Brain microvascular endothelial cell (primary cell): ENCODE data around the gene ROCK2.

ENCODE experiments used
- DNase-seq: peaks from one replicate; pipeline ENCODE4 v3.0.0-alpha.2; 2020
- H3K27ac ChIP-seq: fragments of 250-450 bp; sonication (Bioruptor Pico); 2 replicates; pipeline ENCODE4 v1.5.1; 2020; ENCODE audit warnings: mild to moderate bottlenecking, moderate library complexity
- H3K27me3 ChIP-seq: fragments of 250-450 bp; sonication (Bioruptor Pico); replicated peaks from 2 replicates; pipeline ENCODE4 v1.5.1; 2020; ENCODE audit warnings: mild to moderate bottlenecking
- H3K36me3 ChIP-seq: fragments of 250-450 bp; sonication (Bioruptor Pico); replicated peaks from 2 replicates; pipeline ENCODE4 v1.5.1; 2020; ENCODE audit warnings: mild to moderate bottlenecking
- H3K4me3 ChIP-seq: 2 replicates; pipeline ENCODE4 v1.5.1; 2011; ENCODE audit warnings: low read depth, mild to moderate bottlenecking, control low read depth, low read length, moderate library complexity
- in situ Hi-C: cut with HindIII; loops from 2 replicates; pipeline ENCODE4 v1.10.0; 2017; ENCODE audit warnings: low sequenced_read_pairs, low pct_ligation_motif_present
- TF ChIP-seq, protein P1 (sequence below): IDR thresholded peaks from 2 replicates; pipeline ENCODE4 v1.5.1; 2011; ENCODE audit warnings: low read depth, mild to moderate bottlenecking, moderate library complexity, low read length, control low read depth, inconsistent platforms; ENCODE audit errors: missing control alignments

ROCK2 gene

GRCh38 chr2:11371092-11371937, 26.9 kb upstream of the ROCK2 start:
- TF ChIP-seq, protein P1, sequence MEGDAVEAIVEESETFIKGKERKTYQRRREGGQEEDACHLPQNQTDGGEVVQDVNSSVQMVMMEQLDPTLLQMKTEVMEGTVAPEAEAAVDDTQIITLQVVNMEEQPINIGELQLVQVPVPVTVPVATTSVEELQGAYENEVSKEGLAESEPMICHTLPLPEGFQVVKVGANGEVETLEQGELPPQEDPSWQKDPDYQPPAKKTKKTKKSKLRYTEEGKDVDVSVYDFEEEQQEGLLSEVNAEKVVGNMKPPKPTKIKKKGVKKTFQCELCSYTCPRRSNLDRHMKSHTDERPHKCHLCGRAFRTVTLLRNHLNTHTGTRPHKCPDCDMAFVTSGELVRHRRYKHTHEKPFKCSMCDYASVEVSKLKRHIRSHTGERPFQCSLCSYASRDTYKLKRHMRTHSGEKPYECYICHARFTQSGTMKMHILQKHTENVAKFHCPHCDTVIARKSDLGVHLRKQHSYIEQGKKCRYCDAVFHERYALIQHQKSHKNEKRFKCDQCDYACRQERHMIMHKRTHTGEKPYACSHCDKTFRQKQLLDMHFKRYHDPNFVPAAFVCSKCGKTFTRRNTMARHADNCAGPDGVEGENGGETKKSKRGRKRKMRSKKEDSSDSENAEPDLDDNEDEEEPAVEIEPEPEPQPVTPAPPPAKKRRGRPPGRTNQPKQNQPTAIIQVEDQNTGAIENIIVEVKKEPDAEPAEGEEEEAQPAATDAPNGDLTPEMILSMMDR, result no peak
- H3K27ac ChIP-seq, result no peak overlapping the region
- in situ Hi-C loops, result no loop called here
- H3K36me3 ChIP-seq, result no peaks in the 10 kb centered on the region
- no peak for DNase-seq
- no peak overlapping the region for H3K4me3 ChIP-seq
- H3K27me3 ChIP-seq, result no peaks in the 10 kb centered on the region

DNA sequence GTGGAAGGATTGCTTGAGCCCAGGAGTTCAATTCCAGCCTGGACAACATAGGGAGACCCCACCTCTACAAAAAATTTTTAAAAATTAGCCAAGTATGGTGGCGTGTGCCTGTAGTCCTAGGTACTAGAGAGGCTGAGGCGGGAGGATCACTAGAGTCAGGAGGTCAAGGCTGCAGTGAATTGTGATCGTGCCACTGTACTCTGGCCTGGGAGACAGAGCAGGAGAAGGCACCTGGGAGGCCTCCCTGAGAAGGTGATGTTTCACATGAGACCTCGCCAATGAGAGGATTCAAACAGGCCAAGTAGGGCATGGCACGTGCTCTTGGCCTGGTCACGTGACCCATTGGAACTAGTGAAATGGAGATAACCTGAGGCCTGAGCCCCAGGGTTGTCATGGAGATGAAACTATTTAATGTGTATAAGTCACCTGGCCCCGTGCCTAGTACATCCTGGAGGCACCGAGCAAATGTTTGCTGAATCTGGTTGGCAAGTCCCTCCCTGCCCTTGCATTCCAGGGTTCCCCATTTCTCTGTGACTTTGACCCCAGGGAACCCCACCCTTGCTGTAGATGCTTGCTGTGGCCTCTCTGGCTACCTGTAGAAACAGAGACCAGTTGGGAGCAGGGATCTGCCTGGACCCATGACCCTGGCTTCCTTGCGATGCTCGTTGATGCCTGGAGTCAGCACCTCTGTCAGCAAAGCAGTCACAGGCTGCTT, 26.1 kb upstream of the ROCK2 start:
- no peaks in the 10 kb centered on the region for H3K36me3 ChIP-seq
- no peak for DNase-seq
- H3K27ac ChIP-seq, result no peak overlapping the region
- in situ Hi-C loops, result no loop called here
- TF ChIP-seq, protein P1, result no peak
- no peak overlapping the region for H3K4me3 ChIP-seq
- no peaks in the 10 kb centered on the region for H3K27me3 ChIP-seq

DNA sequence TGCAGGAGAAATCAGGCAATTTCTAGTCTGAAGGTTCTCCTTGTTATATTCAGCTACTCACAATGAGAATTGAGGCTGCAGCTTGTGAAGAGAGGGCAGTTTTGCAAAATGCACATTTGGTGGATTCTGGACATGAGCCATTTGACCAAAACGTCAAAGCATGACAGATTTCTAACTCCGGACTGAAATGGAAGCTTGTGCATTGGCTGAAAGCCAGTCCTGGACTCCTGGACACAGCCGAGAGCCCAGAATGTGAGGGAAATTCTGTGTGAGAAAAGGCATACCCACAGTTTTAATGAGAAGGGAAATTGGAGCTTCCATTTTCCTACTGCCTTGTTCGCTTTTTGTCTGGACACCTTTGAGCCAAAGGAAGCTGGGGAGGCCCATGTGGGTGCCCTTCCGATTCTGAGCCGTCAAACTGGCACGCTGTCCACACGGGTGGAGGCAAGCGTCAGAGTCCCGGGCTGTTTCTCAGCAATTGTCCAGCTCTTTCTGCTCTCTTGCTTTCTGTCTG, 23.7 kb upstream of the ROCK2 start:
- no peak for DNase-seq
- Histone ChIP-seq H3K4me3 (no peak overlapping the region), H3K27ac (no peak overlapping the region), H3K36me3 (no peaks in the 10 kb centered on the region), H3K27me3 (no peaks in the 10 kb centered on the region)
- in situ Hi-C loops, result no loop called here
- TF ChIP-seq, protein P1, result no peak

DNA sequence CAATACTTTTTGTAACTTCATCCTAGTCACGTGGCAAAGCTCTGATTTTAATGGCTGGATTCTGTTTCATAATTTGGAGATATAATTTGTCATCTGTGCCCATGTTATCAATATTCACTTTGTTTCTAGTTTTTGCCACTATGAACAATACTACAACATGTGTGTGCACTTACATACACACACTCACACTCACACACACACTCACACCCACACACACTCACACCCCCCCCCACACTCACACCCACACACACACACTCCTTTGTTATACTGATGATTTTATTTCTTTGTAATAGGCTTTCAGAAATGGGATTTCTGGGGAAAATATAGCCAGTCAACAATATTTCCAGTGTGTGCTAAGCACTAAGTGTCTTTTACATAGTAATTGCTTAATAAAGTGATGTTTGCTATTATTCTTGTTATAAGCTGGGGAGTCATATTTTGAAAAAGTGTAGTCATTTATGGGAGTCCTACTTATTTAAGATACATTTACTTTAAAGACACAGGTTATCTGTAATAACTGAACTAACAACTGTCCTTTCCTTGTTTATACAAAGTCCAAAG, 22.8 kb upstream of the ROCK2 start:
- Histone ChIP-seq H3K27ac (no peak overlapping the region), H3K36me3 (no peaks in the 10 kb centered on the region), H3K27me3 (no peaks in the 10 kb centered on the region), H3K4me3 (no peak overlapping the region)
- no peak for DNase-seq
- TF ChIP-seq, protein P1, result no peak
- in situ Hi-C loops, result no loop called here

DNA sequence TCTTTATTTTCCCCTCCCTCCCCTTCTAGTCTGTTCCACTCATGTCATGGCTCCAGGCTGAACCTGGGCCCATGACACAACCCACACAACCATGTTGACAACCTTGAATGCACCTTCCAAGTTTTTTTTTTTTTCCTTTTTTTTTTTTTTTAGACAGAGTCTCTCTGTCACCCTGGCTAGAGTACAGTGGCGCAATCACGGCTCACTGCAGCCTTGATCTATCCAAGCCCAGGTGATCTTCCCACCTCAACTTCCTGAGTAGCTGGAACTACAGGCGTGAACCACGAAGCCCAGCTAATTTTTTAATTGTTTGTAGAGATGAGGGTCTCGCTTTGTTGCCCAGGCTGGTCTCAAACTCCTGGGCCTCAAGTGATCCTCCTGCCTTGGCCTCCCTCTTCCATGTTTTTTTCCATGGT, 21.9 kb upstream of the ROCK2 start:
- TF ChIP-seq, protein P1, result no peak
- in situ Hi-C loops, result no loop called here

More for the DNA sequence above, 21.9 kb upstream of the ROCK2 start:
- no peak for DNase-seq
- Histone ChIP-seq H3K4me3 (no peak overlapping the region), H3K36me3 (no peaks in the 10 kb centered on the region), H3K27me3 (no peaks in the 10 kb centered on the region), H3K27ac (no peak overlapping the region)
